ENCODE results near the gene NEDD4. TPM values are rescaled to one million over a fixed set of nuclear protein-coding genes. Genes with fewer than 3 reads are reported as not detected.

The NEDD4 gene
- total RNA-seq, 4 donors from 2014 or later, result 36.3 to 87.1 (median 72.3) TPM

DNA sequence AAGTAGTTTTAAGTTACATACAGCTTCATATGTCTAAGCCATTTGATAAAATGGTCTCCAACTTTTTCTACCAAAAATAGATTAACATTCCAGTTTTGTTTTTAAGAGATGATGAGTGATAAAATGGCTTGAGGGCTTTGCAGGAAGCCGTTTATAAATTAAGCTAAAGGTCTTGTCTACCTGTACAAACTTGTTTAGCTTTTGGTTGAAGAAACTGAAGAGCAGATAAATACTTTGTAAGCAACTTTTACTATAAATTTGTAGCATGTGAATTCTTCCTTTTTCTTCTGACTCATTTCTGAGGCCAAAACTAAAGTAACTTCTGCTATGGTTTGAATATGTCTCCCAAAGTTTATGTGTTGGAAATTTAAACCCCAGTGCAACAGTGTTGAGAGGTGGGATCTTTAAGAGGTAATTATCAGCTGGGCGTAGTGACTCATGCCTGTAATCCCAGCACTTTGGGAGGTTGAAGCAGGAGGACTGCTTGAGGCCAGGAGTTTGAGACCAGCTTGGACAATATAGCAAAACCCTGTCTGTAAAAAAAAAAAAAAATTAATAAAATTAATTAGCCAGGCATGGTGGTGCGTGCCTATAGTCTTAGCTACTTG is 8.2 kb upstream of the NEDD4 start:
- Histone ChIP-seq H3K4me1 (peaks cover 0 to 3% (median 0%) of the 10 kb centered on the region in 4 donors), H3K9me3 (no peaks in the 10 kb centered on the region), H3K27me3 (no peaks in the 10 kb centered on the region), H3K4me3 (no peak overlapping the region), H3K36me3 (no peaks in the 10 kb centered on the region), H3K27ac (no peak overlapping the region)
- DNase-seq, result no peak
- TF ChIP-seq, protein P1, sequence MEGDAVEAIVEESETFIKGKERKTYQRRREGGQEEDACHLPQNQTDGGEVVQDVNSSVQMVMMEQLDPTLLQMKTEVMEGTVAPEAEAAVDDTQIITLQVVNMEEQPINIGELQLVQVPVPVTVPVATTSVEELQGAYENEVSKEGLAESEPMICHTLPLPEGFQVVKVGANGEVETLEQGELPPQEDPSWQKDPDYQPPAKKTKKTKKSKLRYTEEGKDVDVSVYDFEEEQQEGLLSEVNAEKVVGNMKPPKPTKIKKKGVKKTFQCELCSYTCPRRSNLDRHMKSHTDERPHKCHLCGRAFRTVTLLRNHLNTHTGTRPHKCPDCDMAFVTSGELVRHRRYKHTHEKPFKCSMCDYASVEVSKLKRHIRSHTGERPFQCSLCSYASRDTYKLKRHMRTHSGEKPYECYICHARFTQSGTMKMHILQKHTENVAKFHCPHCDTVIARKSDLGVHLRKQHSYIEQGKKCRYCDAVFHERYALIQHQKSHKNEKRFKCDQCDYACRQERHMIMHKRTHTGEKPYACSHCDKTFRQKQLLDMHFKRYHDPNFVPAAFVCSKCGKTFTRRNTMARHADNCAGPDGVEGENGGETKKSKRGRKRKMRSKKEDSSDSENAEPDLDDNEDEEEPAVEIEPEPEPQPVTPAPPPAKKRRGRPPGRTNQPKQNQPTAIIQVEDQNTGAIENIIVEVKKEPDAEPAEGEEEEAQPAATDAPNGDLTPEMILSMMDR (IDR thresholded peaks at IDR 0.05), result no peak
- TF ChIP-seq POLR2A (IDR thresholded peaks at IDR 0.05), result no peak

DNA sequence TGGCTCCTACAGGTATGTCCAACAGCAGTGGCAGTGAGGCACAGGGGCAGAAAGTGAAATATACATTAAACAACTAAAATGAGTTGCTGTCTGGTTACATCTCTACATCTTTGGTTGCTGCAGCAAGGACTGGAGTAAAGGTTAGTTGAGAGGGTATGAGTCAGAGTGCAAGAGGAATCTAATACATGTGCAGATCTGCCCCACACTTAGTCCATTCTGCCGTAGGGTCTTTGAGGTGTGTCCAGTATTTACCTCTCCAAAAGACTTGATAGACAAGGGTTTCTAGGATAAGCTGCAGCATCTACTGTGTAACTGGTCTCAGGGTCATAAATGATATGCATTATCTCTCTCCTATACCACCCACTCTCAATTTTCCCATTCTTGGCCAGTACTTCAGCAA is 6.2 kb upstream of the NEDD4 start:
- Histone ChIP-seq H3K27ac (no peak overlapping the region), H3K27me3 (no peaks in the 10 kb centered on the region), H3K4me1 (peaks cover 0 to 3% (median 0%) of the 10 kb centered on the region in 4 donors), H3K4me3 (no peak overlapping the region), H3K9me3 (no peaks in the 10 kb centered on the region), H3K36me3 (no peaks in the 10 kb centered on the region)
- DNase-seq, result no peak
- TF ChIP-seq, protein P1 (IDR thresholded peaks at IDR 0.05), result no peak
- no peak for TF ChIP-seq POLR2A (IDR thresholded peaks at IDR 0.05)

DNA sequence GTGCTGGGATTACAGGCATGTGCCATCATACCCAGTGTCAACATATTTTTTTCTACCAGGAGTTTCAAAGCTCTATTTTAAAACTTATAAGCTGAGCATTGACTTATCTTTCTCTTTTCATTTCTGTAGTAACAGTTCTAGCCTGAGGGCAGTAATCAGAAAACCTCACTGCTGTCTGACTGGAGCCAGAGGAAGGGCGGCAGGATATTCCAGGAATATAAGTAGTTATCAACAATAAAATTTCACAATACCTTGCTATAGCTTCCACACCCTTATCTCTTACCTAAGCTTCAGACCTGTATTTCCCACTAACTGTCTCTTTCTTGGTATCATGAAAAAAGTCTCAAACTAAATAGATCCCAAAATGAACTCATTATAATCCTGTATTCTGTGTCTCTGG is 5.1 kb upstream of the NEDD4 start:
- no peaks in the 10 kb centered on the region for H3K36me3 ChIP-seq
- H3K27ac ChIP-seq, result peak overlapping the region in 1 of 4 donors; percentile 9
- no peak for TF ChIP-seq POLR2A (IDR thresholded peaks at IDR 0.05)
- TF ChIP-seq, protein P1 (IDR thresholded peaks at IDR 0.05), result peak in 1 of 6 experiments; percentile 7
- no peak for DNase-seq
- H3K4me3 ChIP-seq, result no peak overlapping the region
- no peaks in the 10 kb centered on the region for H3K9me3 ChIP-seq
- H3K4me1 ChIP-seq, result peaks cover 0 to 4% (median 1%) of the 10 kb centered on the region in 4 donors
- no peaks in the 10 kb centered on the region for H3K27me3 ChIP-seq

DNA sequence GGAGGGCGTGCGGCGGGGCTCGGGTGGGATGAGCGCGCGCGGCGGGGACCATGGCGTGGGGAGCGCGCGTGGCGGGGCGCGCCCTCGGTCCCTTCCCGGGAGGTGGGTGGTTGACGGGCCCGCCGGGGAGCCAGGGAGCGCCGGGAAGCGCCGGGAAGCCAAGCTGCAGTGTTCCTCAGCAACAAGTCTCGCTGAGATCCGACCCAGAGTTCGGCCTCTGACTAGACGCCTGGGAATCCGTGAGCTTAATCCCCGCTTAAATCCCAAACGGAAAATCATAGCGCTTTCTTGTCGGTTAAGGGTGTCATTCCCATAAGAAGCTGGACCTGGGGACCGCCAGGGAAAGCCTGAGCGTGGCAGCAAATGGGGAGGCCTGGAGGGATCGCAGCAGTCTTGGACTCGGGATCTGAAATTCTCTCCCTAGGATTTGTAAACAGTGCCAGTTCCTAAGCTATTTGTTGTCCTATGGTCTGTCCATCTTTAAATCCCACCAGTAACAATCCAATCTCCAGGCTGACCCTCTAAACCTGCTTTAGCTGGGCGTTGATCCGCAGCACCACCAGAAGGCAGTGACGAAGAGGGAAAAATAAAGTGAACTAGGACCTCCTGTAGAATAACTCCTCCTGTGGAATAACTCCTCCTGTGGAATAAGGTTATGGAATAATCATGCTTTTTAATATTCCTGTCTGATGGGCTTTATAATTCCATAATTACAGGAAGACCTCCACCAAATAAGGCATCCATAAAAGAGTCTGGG is 570 bp upstream of the NEDD4 start:
- no peak for TF ChIP-seq POLR2A (IDR thresholded peaks at IDR 0.05)
- TF ChIP-seq, protein P1 (IDR thresholded peaks at IDR 0.05), result no peak
- no peaks in the 10 kb centered on the region for H3K9me3 ChIP-seq
- no peaks in the 10 kb centered on the region for H3K36me3 ChIP-seq
- H3K27ac ChIP-seq, result peak overlapping the region; percentile 76 to 95 (median 90)
- peak overlapping the region; percentile 74 to 96 (median 87) for H3K4me3 ChIP-seq
- no peak for DNase-seq
- no peaks in the 10 kb centered on the region for H3K27me3 ChIP-seq
- H3K4me1 ChIP-seq, result peaks cover 0 to 4% (median 1%) of the 10 kb centered on the region in 4 donors

- DNase-seq, result no peak
Observed at GRCh38 chr15:55992769-55993110, 672 bp downstream of the NEDD4 start.

More at GRCh38 chr15:55992769-55993110, 672 bp downstream of the NEDD4 start:
- Histone ChIP-seq H3K9me3 (no peaks in the 10 kb centered on the region), H3K4me3 (peak overlapping the region; percentile 74 to 96 (median 87)), H3K27ac (peak overlapping the region; percentile 76 to 95 (median 90)), H3K36me3 (no peaks in the 10 kb centered on the region), H3K4me1 (peaks cover 0 to 4% (median 0%) of the 10 kb centered on the region in 4 donors), H3K27me3 (no peaks in the 10 kb centered on the region)
- no peak for TF ChIP-seq POLR2A (IDR thresholded peaks at IDR 0.05)
- TF ChIP-seq, protein P1 (IDR thresholded peaks at IDR 0.05), result no peak

All from Peyer's patch (tissue), 4 donors.